NCI-H2171 (cell line): ENCODE measurements around the gene FOXN3.

Experiments
- DNase-seq: peaks from one replicate; lab custom pipeline; 2025; lab: John Stamatoyannopoulos, UW

The FOXN3 gene

DNA sequence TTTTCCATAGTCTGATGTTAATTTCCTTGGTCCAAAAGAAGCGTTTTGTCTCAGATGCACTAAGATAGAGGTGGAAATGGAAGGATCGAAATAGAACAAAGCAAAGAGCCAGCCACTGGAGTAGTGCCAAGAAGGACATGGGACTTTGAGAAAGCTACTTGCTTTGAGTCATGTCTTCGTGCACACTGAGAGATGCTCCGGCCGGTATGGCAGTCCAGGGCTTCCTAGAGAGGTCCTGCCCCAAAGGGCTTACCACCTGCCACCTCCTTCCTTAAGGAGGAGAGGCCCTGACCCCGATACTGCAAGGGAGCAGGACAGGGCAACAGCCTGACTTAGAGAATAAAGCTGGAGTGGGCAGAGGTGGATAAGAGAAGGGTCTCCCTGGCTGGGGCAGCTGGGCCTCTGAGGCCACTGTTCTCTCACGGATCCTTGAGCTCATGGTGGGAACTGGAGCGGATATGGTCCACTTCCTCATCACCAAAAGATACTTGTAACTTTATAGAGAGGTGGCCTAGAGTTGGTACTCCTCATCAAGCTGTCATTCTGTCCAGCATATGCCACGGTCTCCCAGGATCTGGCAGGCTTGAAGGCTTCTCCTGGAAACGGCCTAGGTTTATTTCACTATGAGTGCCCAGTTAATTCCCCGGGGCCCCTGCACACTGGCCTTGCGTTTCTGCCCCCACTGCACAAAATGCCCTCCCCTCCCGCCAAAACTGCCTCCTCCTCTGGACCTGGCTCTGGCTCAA is 57.4 kb downstream of the FOXN3 start:
- DNase-seq, result no peak

DNA sequence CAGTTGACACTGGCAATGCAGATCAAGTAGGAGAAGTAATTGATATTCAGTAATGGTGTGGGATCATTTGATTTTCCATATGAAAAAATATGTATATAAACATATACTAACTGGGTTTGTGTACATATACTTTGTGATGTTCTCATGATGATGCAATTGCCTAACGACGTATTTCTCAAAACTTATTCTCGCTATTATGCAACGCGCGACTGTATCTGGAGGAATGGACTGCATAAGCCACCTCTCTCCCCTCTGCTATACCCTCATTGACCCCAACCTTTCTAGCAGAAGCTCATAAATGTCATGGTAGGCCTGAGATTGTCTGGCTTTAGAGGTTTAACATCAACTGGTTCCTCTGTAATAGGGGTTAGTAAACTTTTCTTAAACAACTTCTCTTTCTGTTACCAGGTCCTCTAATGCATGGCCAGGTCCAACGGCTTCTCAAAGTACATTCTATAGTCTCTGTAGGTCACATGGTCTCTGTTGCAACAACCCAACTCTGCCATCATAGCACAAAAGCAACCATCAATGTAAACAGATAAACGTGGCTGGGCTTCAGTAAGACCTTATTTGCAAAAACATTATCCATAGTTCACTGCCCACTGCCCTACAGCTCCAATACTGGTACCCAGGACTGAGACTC is 59.3 kb downstream of the FOXN3 start:
- no peak for DNase-seq

DNA sequence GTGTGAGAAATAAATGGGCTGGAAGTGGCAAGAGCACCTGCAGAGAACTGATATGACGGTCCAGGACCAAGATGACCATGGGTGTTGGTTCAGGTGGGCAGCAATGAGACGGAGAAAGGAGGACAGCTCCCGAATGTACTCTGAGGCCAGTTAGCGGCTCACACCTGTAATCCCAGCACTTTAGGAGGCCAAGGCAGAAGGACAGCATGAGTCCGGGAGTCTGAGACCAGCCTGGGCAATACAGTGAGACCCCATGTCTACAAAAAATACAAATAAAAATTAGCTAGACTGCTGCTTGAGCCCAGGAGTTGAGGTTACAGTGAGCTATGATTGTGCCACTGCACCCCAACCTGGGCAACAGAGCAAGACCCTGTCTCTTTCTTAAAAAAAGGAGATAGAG is 60.1 kb downstream of the FOXN3 start:
- no peak for DNase-seq

GRCh38 chr14:89356496-89356895 is 60.5 kb downstream of the FOXN3 start:
- no peak for DNase-seq

- no peak for DNase-seq
Observed at GRCh38 chr14:89353766-89354113, 63.3 kb downstream of the FOXN3 start.

DNA sequence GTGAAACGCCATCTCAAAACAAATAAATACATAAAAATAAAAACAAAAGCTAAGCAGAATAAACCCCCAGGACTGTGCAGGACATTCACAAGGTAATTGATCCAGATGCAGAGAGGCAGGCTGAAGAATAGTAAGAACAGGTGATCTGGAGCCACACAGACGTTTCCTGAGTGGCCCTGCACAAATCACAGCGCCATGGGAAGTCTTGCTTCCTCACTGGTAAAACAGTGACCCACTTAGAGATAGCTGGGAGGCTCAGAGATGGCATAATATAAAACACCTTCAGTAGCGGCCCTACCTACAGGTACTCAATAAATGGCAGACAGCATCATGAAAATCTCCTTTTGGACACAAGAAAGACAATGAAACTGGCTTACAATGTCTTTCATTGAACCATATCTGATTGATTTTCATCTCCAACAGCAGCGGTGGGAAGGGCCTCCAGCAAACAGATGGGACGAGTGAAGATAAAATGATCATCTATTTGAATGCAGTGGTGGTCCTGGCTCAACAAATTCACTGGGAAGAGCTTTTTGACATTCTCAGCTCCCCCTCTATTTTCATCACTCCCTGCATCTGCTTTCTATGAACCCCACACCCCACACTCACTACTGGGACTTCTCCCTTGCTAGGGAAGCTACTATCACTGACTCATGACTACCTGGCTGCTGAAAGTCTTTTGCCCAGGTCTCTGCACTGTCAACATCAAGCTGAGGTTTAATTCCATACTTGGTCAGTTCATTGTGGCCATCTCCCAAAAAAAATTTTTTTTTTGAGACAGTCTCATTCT is 63.9 kb downstream of the FOXN3 start:
- no peak for DNase-seq

DNA sequence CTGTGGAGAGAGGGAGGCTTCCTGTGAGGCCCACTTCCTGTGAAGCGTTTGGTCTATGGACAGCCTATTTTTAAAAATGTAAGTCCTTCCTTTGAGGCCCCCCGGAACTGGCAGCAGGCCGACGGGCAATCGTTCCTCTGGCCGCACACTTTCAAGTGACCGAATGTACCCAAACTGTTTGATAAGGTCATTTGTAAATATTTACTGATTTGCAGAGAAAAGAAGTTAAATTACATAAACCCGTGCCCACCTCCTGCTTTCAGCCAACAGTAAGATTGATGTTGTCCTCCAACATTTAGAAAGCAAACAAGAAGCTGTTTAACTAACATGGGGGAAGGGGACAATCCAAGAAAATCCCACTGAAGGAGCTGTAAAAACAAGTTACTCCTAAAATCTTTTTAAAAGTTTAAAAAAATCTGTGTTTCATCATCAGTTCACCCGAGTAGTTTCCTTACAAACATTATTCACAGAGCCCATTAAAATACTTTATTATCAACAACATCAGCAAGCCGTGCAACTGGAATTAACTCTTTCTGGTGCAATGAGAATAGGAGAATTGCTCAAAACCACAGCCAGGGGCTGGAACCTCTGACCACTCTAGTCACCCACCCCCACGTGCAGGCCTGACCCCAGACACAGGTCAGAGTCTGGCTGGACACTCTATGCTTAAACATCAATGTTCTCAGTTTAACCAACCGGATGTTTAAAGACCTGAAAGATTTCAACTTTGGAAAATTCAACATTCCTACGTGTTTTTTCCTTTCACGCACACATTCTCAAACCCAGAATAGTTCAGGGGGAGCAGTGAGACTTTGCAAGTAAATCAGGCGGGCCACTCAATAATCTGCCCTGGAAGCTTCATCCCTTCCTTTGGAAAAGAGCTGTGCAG is 65.3 kb downstream of the FOXN3 start:
- no peak for DNase-seq

DNA sequence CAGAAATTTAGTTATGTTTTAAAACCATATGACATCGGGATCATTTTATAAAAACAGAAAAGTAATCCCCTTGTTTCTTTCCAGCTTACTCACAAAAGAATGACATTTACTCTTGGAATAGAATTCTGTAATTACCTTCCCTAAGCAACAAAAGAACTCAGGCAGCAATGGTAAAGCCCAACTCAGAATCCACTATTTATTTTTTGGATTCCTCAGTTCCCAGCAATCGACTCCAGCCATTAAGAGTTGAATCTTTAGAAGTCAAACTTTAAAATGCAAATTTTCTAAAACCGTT is 65.9 kb downstream of the FOXN3 start:
- no peak for DNase-seq

DNA sequence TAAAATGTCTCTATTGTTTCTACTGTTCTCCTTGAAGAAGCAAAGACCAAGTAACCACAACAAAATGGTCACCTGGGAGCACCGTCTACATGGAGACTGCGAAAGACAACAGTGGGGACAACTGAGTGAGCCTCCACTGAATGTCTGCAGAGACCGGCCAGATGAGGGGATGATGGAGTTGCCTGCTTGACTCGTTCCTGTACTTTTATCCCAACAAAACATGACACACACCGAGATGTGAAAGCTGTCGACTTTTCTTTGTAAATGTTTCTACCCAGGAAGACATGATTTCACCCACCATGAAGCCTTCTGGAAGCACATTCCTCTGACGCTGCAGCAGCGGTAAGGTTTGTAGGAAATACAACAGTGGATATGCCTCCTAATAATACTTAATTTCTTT is 66.9 kb downstream of the FOXN3 start:
- DNase-seq, result no peak

DNA sequence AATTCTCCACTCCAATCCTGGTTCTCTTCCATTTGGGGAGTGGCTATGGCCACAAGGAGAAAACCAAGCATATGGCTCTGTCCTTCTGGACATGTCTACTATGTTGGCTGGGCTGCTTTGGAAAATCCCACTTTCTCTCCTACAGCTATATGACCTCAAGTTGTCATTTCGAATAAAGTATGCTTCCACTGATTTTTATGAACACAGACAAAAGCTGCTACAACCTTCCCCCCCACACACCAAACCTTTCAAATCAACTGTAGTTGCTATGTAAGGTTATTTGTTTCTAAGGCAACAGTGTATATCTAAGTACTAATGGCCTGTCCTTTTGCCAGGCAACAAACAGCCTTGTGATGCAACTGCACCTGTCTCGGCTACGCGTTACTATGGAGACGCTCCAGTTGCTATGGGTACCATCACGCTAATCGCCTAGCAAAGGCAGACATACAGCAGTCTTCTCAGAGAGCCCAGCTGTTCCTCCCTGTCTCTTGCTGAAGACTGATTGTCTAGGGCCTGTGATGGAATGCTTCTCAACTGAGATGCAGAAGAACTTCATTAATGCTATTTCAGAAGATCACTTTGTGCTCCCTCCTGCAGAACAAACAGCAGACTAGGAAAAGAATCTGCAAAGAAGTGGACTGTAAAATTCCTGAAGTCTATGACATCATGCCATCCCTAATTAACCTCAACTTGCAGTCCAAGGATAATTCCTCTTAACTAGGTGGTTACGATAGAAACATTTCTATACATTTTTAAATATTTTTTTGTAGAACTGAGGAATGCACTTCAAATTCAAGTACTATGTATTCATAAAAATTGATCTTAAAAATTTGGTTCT is 67.6 kb downstream of the FOXN3 start:
- DNase-seq, result peak; percentile 96

- DNase-seq, result no peak
Observed at GRCh38 chr14:89348722-89349121, 68.3 kb downstream of the FOXN3 start.

DNA sequence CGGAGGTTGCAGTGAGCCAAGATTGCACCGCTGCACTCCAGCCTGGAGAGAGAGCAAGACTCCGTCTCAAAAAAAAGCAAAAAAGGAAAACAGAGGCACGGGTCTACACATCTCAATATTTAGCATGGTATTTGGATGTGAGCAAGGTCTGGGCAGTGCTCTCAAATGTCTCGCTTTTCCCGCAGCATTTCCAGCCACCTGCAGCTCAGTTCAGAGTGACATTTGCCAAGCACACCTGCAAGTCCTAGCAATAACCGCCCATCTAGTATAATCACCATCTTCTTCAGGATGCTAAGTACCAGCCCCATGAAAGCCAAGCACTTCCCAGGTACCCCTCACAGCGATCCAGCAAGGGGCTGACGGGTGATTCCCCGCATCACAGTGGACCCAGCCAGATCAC is 69.1 kb downstream of the FOXN3 start:
- DNase-seq, result no peak

DNA sequence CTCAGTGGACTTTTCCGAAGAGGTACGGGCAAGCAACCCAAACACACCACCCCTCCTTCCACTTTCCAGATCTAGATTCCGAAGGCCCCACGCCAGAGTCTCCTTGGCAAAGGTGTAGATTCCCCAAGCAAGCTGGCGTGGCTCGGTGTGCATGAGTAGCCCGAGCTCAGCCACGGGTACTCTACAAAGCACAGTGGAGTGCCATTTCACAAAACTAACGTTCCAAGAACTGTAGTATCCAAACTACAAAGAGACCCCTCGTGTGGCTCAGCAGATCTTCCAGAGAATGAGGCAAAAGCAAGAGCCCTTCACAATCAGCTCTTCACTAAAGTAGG is 72.1 kb downstream of the FOXN3 start:
- DNase-seq, result no peak

DNA sequence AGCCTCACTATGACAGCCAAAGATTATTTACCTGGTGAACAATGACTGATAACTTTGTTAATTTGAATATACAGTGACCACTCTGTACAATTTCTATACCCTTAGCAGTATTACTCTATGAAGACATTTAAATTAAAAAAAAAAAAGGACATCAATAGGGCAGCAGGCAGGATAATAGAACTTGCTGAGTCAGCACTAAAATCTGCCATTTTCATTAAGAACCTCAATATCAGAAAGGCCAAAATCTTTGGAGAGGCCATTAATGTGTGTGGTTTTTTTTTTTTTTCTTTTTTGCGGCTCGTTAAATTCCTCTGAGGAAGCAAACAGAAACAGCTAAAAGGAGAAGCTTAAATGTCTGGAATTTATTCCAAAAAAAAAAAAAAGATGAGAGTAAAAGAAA is 73.7 kb downstream of the FOXN3 start:
- no peak for DNase-seq

DNA sequence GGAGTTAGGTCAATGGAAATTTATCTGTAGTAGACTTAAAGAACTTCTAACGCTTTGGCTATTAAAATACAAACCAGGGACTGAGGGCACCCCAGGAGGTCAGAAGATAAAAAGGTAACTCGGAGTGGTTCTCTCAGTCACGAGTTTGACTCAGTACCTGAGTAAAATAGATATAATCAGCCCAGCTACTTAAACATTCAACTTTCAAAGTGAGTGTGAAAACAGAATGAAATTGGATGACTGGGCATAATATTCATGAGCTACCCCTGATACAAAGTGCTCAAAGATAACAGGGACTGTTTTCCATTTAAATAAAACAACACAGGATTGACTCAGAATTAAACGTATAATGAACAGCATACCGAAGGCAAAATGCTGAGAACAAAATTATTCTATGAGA is 75.0 kb downstream of the FOXN3 start:
- DNase-seq, result no peak

GRCh38 chr14:89340200-89341181 is 76.5 kb downstream of the FOXN3 start:
- DNase-seq, result no peak

- no peak for DNase-seq
Observed at GRCh38 chr14:89339579-89339978, 77.5 kb downstream of the FOXN3 start.

DNA sequence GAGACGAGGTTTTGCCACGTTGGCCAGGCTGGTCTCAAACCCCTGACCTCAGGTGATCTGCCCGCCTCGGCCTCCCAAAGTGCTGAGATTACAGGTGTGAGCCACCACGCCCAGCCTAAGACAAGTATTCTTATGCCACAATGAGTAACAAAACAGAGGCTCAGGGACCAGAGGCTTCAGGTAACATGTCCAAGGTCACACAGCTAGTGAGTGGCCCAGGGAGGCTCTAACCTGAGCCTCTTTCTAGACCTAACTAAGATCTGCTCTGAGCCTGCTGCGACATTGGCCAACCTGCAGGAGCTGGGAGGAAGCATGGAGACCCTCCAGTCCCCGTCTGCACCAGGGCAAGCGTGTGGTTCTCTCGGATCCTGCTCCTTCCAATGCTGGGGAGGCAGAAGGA is 77.9 kb downstream of the FOXN3 start:
- no peak for DNase-seq

- DNase-seq, result no peak
Observed at GRCh38 chr14:89336338-89336737, 80.7 kb downstream of the FOXN3 start.

- DNase-seq, result no peak
Observed at GRCh38 chr14:89332031-89332430, 85.0 kb downstream of the FOXN3 start.
